GM20431 (cell line): Measurements from ENCODE around the gene ZNF467.

ENCODE experiments used
- in situ Hi-C: fragments of 300-500 bp; cut with MseI, MboI; formaldehyde crosslinking; loops from one replicate; pipeline ENCODE4 v1.15.0; 2020; ENCODE audit warnings: low sequenced_read_pairs; ENCODE audit not compliant: unreplicated experiment

ZNF467 gene, protein sequence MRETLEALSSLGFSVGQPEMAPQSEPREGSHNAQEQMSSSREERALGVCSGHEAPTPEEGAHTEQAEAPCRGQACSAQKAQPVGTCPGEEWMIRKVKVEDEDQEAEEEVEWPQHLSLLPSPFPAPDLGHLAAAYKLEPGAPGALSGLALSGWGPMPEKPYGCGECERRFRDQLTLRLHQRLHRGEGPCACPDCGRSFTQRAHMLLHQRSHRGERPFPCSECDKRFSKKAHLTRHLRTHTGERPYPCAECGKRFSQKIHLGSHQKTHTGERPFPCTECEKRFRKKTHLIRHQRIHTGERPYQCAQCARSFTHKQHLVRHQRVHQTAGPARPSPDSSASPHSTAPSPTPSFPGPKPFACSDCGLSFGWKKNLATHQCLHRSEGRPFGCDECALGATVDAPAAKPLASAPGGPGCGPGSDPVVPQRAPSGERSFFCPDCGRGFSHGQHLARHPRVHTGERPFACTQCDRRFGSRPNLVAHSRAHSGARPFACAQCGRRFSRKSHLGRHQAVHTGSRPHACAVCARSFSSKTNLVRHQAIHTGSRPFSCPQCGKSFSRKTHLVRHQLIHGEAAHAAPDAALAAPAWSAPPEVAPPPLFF

DNA sequence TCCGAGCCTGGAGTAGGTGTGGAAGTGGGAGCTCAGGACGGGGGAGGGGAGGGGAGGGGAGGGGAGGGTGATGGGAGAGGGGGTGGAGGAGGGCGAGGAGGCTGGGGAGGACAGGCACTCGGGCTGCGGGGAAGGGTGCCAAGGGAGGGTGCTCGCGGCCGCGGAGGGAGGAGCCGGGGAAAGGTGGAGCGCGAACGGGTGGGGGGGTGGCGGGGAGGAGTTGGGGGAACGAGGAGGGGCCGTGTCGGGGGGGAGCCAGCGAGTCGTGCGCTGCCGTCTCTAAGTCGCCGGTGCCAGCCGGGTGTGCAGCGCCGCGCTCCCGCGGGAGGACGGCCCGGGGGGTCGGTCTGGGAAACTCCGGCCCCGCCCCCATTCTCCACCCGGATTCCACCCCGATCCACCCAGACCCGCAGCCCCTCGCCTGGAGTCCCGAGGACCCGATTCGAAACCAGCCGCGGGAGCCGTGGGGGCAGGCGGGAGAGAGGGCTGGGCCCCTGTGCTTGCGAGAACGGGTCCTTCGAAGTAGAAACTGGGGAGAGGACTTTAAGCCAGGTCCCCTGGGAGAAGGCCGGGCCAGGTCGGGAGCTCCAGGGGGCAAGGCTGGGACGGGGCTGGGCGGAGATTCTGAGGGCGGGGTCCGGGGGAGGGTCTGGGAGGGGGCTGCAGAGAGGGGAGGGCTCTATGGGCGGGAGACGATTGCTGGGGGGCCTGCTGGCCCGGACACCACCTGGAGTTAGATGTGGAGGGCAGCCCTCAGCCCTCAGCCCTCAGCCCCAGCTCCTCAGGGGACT, at the start of gene ZNF467:
ZNF467 (minus strand) TSS at position 143 of the 791 bp plus-strand sequence. CDS start 2,556 bp downstream, outside the sequence.
- in situ Hi-C loops, result no loop called here

DNA sequence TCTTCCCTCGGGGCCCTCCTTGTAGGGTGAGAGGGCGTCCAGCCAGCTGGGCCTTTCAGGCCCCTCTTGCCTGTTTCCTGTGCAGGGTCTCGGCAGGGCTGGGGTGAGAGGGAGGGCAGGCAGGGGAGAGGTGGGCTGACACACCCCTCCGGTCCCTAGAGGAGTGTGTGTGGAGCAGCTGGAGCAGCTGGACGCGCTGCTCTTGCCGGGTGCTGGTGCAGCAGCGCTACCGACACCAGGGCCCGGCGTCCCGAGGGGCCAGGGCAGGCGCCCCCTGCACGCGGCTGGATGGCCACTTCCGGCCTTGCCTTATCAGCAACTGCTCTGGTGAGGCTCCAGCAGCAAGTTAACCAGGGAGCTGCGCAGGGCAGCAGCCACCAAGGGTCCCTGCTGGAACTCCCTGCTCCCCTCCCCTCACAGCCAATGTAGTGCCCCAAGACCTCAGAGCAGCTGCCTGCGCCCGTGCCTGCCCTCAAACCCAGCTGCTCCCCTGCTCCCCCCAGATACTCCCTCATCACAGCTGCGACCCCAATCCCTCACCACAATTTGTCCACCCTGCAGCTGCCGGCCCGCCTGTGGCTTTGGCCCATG, 49.1 kb upstream of the ZNF467 start:
- in situ Hi-C loops, result no loop called here

DNA sequence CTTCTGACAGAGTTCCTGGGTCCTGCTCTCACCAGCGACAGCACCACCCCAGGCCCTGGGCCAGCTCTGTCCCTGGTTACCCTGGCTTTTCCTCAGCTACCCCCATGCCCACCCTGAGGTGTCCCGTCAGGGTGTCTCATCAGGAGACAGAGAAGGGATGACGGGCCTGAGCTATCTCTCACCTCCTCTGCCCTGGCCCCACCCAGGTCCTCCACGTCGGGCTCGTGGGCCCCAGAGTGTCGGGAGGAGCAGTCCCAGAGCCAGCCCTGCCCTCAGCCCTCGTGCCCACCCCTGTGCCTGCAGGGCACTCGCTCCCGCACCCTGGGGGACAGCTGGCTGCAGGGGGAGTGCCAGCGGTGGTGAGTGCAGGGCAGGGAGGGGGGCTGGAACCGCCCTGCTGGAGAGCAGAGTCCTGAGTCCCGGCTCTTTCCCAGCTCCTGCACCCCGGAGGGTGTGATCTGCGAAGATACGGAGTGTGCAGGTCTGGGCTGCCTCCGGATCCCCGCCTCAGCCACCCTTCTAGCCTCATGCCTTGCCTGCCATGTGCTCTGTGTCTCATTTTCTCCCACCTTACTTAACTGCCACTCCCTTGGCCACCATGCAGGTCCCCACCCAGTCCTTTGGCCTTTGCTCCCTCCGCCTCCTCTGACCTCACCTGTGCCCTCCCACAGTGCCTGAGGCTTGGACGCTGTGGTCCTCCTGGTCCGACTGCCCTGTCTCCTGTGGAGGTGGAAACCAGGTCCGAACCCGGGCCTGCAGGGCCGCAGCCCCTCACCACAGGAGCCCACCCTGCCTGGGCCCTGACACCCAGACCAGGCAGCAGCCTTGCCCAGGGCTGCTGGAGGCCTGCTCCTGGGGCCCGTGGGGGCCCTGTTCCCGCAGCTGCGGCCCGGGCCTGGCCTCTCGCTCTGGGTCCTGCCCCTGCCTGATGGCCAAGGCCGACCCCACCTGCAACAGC, 48.1 kb upstream of the ZNF467 start:
- in situ Hi-C loops, result no loop called here

DNA sequence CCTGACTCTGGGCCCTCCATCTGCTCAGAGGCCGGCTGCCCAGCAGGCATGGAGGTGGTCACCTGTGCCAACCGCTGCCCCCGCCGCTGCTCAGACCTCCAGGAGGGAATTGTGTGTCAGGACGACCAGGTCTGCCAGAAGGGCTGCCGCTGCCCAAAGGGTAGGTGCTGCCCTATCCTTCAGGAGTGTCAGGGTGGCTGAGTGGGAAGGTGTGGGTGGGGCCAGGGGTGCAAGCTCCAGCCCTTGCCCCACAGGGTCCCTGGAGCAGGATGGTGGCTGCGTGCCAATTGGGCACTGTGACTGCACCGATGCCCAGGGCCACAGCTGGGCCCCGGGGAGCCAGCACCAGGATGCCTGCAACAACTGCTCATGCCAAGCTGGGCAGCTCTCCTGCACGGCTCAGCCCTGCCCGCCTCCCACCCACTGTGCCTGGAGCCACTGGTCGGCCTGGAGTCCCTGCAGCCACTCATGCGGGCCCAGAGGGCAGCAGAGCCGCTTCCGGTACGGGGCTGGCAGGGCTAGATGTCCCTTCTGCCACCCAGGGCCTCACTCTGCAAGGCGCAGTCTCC, 47.3 kb upstream of the ZNF467 start:
- in situ Hi-C loops, result no loop called here

DNA sequence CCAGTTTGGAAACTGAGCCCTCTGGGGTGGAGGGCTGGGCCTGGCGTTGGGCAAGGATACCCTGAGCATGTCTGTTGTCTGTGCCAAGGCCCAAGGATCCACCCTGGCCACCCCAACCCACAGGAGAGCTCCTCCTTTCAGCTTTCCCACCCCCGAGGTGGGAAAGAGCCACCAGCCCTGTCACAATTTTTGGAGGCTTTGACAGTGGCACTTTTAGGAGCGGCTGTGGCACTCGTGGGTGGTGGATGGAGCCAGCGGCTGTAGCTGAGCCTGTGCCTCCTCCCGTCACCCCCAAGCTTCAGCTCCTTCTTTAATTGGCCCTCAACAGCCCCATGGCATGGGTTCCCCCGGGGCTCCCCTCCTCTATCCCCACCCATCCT, 46.6 kb upstream of the ZNF467 start:
- in situ Hi-C loops, result no loop called here

DNA sequence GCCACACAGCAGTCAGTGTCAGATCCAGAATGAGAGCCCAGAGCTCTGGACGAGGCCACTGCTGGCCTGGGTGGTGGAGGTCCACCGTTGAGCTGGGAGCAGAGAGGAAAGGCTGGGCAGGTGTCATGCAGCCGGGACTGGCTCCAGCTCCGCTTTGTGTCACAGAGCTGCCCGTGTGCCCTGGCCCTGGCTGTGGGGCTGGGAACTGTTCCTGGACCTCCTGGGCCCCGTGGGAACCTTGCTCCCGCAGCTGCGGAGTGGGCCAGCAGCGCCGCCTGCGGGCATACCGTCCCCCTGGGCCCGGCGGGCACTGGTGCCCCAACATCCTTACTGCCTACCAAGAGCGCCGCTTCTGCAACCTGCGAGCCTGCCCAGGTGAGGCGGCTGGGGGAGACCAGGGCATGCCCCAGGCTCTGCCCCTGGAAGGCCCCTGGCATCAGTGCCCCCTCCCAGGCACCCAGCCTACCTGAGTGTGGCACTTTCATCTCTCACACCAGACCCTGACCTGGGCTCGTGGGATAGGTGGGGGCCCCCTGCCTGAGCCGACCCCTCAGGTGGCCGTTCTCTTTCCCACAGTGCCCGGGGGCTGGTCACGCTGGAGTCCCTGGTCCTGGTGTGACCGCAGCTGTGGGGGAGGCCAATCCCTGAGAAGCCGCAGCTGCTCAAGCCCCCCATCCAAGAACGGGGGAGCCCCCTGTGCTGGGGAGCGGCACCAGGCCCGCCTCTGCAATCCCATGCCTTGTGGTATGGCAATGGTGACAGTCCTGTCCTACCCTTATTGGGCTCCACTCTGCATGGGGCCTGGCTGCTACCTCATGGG, 46.0 kb upstream of the ZNF467 start:
- in situ Hi-C loops, result no loop called here

DNA sequence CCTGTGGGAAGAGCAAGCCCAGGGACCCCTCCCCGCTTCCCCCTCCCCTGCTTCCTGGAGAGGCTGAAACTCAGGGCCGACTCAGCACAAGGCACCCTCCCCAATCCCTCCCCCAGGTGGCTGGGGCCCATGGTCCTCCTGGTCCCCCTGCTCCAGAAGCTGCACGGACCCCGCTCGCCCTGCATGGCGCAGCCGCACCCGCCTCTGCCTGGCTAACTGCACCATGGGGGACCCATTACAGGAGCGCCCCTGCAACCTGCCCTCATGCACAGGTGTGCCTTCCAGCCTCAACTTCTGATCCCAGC, 45.1 kb upstream of the ZNF467 start:
- in situ Hi-C loops, result no loop called here

DNA sequence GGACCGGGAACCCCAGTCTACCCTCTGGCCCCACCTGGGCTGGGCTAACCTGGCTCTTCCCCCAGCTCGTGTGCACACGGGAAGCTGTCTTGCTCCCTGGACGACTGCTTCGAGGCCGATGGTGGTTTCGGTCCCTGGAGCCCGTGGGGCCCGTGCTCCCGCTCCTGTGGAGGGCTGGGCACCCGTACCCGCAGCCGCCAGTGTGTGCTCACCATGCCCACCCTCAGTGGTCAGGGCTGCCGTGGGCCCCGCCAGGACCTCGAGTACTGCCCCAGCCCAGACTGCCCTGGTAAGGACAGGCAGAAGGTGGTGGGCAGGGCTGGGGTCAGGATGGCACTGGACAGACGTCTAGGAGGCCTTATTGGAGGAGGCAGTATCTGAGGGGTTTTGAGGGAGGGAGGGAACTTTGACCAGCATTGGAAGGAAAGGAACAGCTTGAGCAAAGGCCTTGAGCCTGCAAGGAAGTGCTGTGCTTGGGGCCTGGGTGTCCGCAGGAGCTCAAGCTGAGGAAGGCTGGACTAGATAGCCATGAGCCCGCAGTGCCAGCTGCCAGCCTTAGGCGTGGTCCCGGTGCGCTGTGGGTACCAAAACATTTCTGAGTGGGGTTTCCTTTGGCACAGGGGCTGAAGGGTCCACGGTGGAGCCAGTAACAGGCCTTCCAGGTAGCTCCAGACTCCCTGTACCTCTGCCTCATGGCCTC, 44.6 kb upstream of the ZNF467 start:
- in situ Hi-C loops, result no loop called here

DNA sequence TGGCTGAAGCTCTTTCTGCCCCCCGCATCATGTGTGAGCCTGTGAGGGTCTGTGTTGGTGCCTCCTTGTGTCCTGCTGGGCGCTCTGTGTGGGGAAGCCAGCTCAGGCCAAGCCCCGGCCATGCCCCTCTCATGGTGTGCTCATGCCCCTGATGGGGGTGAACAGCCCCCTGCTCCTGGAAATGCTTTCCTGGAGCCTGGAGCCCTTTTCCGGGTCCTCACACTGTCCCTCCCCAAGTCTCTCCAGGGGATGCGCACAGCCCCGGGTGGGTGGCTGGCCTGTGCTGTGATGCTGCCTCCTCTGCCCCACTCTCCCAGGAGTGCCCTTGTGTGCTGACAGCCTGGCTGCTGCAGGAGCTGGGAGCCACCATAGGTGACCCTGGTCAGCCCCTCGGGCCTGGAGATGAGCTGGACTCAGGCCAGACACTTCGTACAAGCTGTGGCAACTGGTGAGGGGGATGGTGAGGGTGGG, 43.9 kb upstream of the ZNF467 start:
- in situ Hi-C loops, result no loop called here

DNA sequence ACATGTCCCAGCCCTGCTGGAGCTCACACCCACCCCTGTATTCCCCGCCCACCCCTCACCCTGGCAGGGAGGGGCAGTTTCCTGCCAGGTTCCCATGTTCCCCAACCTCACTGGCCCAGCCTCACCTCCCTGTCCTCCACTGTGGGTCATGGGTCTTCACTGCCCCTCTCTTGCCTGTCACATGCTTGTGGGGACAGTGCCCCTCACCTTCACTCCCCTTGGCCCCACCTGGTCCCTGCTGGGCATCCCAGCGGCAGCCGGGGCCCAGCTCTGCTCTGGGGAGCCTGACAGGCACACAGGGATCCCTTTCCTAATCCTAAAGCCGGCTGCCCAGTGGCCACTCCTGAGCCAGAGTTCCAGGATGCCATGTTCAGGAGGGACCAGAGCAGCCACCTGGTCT, 43.4 kb upstream of the ZNF467 start:
- in situ Hi-C loops, result no loop called here

DNA sequence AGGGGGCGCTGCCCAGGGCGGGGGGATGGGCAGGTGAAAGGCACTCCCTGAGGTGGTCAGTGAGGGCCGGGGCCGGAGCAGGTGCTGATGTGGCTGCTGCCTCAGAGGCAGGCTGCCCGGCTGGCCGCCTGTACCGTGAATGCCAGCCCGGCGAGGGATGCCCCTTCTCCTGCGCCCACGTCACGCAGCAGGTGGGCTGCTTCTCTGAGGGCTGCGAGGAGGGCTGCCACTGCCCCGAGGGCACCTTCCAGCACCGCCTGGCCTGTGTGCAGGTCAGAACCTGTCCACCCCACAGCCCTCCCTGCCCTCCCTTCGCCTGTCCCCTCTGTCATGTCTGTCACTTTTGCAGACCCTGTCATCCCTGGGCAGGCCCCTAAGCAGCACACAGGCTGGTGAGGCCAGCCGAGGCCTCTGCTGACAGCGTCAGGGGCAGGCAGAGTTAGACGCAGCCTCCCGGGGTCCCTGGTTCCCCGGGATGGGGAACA, 42.9 kb upstream of the ZNF467 start:
- in situ Hi-C loops, result no loop called here

DNA sequence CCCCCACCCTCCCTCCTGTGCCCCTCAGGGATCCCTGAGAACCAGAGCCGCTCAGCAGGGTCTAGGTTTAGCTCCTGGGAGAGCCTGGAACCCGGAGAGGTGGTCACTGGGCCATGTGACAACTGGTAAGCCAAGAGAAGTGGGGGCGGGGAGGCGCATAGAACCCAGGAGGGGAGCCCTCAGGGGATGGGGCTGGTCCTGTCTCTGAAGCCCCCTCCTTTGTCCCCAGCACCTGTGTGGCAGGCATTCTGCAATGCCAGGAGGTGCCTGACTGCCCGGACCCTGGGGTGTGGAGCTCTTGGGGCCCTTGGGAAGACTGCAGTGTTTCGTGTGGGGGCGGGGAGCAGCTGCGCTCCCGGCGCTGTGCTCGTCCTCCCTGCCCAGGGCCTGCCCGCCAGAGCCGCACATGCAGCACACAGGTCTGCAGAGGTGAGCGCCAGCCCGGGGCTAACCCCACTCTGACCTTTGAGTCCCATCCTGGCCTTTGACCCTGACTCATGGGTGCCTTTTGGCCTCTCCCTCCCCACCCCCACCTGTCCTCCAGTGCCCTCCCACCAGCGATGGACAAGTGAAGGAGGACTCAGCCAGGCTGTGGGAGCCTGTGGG, 42.4 kb upstream of the ZNF467 start:
- in situ Hi-C loops, result no loop called here

DNA sequence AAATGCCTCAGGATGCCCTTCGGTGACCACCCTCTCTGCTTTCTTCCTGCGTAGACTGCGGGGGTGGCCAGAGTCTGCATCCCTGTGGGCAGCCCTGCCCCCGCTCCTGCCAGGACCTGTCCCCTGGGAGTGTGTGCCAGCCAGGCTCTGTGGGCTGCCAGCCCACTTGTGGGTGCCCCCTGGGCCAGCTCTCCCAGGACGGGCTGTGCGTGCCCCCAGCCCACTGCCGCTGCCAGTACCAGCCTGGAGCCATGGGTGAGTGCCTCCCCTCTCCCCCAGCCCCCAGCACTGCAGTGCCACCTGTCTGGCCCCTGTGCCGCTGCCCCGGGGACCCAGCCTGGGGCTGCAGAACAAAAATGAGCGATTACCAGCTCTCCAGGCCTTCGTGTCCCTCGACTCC, 41.7 kb upstream of the ZNF467 start:
- in situ Hi-C loops, result no loop called here

DNA sequence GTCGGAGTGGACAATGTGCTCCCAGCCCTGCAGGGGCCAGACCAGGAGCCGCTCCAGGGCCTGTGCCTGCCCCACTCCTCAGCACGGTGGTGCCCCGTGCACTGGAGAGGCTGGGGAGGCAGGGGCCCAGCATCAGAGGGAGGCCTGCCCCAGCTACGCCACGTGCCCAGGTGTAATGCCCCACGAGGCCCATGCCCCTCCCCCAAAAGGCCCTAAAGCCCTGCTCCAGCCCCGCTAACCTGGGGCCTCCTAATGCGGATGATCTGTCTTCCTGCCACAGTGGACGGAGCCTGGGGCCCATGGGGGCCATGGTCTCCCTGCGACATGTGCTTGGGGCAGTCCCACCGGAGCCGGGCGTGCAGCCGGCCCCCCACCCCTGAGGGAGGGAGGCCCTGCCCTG, 41.1 kb upstream of the ZNF467 start:
- in situ Hi-C loops, result no loop called here

DNA sequence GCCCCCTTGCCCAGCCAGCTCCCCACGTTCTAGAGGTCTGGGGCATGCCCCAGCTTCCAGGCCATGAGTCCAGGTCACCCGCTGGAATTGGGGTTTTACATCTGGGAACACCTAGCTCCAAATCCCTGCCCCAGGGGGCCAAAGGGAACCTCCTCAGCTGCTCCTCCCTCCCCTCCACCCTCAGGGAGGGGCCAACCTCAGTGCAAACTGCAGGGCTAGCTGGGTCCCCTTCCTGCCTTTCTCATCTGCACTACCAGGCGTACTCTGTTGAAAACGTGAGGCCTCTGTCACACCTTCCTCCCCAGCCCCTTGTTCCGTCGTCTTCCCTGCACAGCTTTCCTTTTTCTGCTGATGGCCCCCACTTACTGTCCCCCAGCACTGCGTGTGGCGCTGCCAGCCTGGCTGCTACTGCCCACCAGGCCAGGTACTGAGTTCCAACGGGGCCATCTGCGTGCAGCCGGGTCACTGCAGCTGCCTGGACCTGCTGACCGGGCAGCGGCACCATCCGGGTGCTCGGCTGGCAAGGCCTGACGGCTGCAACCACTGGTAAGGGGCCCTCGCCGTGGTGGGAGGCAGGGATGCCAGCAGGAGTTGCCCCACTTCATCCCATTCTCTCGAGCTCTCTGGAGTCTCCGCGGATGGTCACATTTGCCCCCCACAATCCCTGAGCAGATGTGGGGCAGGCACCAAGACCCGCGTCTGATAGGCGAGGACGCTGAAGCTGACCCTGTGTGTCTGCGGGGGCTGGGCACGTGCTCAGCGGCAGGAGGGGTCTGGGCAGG, 40.1 kb upstream of the ZNF467 start:
- in situ Hi-C loops, result no loop called here

DNA sequence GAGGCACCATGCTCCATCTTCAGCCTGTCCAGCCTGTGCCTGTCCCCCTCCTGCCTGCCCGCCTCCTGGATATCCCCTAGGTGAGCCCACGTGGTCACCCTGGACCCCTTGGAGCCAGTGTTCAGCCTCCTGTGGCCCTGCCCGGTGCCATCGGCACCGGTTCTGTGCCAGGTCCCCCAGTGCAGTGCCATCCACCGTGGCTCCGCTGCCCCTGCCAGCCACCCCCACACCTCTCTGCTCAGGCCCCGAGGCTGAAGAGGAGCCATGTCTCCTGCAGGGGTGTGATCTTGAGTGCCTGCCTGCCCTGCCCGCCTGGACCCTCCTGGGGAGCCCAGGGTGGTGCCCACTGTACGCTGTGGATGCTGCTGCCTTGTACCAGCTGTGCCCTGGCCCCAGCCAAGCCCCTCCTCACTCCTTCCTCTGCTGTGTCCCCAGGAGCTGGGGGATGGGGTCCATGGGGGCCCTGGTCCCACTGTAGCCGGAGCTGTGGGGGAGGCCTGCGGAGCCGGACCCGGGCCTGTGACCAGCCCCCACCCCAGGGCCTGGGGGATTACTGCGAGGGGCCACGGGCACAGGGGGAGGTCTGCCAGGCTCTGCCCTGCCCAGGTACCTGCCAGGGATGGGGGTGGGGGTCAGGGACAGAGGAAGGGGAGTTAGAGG, 38.6 kb upstream of the ZNF467 start:
- in situ Hi-C loops, result no loop called here
